Neuronal stem cell (in vitro differentiated cells): Measurements from ENCODE around the gene TMEM202.

ENCODE experiments used
- DNase-seq: peaks from one replicate; pipeline ENCODE4 v3.0.0-alpha.2; 2013; ENCODE audit warnings: low spot score
- H2AFZ ChIP-seq: one replicate; pipeline ENCODE4 v1.6.1; 2013; ENCODE audit warnings: mild to moderate bottlenecking, low read length, inconsistent platforms
- H2AK5ac ChIP-seq: 2 replicates; pipeline ENCODE4 v1.6.1; 2013; ENCODE audit warnings: low read depth, mild to moderate bottlenecking, inconsistent platforms, low read length, moderate library complexity, mixed read lengths
- H2BK120ac ChIP-seq: 2 replicates; pipeline ENCODE4 v1.6.1; 2013; ENCODE audit warnings: low read depth, mild to moderate bottlenecking, inconsistent platforms, low read length, moderate library complexity, mixed read lengths
- H2BK12ac ChIP-seq: one replicate; pipeline ENCODE4 v1.6.1; 2013; ENCODE audit warnings: low read length, inconsistent platforms
- H2BK15ac ChIP-seq: 2 replicates; pipeline ENCODE4 v1.6.1; 2013; ENCODE audit warnings: mild to moderate bottlenecking, low read length, inconsistent platforms, mixed read lengths
- H2BK5ac ChIP-seq: one replicate; pipeline ENCODE4 v1.6.1; 2013; ENCODE audit warnings: inconsistent platforms, mild to moderate bottlenecking, low read length, moderate library complexity
- H3K14ac ChIP-seq: one replicate; pipeline ENCODE4 v1.6.1; 2013; ENCODE audit warnings: low read length, inconsistent platforms
- H3K18ac ChIP-seq: 2 replicates; pipeline ENCODE4 v1.6.1; 2013; ENCODE audit warnings: low read length, inconsistent platforms
- H3K23ac ChIP-seq: 2 replicates; pipeline ENCODE4 v1.6.1; 2013; ENCODE audit warnings: low read depth, mild to moderate bottlenecking, mixed read lengths, low read length, inconsistent platforms; ENCODE audit not compliant: poor library complexity
- H3K27ac ChIP-seq: replicated peaks from 3 replicates; pipeline ENCODE4 v1.5.1; 2013; ENCODE audit warnings: low read length, inconsistent platforms
- H3K27me3 ChIP-seq, 3 experiments: 2 replicates each; pipeline ENCODE4 v1.6.1; 2013; ENCODE audit warnings: low read length in 3 of 3, mild to moderate bottlenecking in 2 of 3, inconsistent platforms in 1 of 3, low read depth in 1 of 3, mixed read lengths in 1 of 3, moderate library complexity in 1 of 3; ENCODE audit not compliant: control insufficient read depth in 3 of 3, insufficient read depth in 3 of 3
- H3K36me3 ChIP-seq, 2 donors: replicated peaks in 1 of 2; 2 replicates each; pipeline ENCODE4 v1.6.1; 2013; ENCODE audit warnings: low read length in 2 of 2; ENCODE audit not compliant: control insufficient read depth in 2 of 2, insufficient read depth in 2 of 2
- H3K4ac ChIP-seq: 2 replicates; pipeline ENCODE4 v1.6.1; 2013; ENCODE audit warnings: inconsistent platforms, mild to moderate bottlenecking, low read length, moderate library complexity
- H3K4me1 ChIP-seq, 2 donors: 1 replicate in 1 of 2; 2 replicates in 1 of 2; pipeline ENCODE4 v1.6.1; 2013; ENCODE audit warnings: low read length in 2 of 2, low read depth in 1 of 2; ENCODE audit not compliant: control insufficient read depth in 2 of 2, insufficient read depth in 1 of 2
- H3K4me2 ChIP-seq: one replicate; pipeline ENCODE4 v1.6.1; 2013; ENCODE audit warnings: mild to moderate bottlenecking, low read length, inconsistent platforms; ENCODE audit not compliant: insufficient read depth, poor library complexity, severe bottlenecking
- H3K4me3 ChIP-seq, 2 donors: 2 replicates each; pipeline ENCODE4 v1.5.1; 2013; ENCODE audit warnings: low read length in 2 of 2, mild to moderate bottlenecking in 2 of 2, inconsistent platforms in 1 of 2, moderate library complexity in 1 of 2
- H3K79me1 ChIP-seq: one replicate; pipeline ENCODE4 v1.6.1; 2013; ENCODE audit warnings: low read depth, mild to moderate bottlenecking, inconsistent platforms, low read length, moderate library complexity
- H3K9ac ChIP-seq: one replicate; pipeline ENCODE4 v1.6.1; 2013; ENCODE audit warnings: mild to moderate bottlenecking, low read depth, low read length, inconsistent platforms; ENCODE audit not compliant: poor library complexity
- H3K9me3 ChIP-seq, 2 donors: replicated peaks in 1 of 2; 2 replicates each; pipeline versions ENCODE3 to v1.6.1; 2013; ENCODE audit warnings: low read length in 2 of 2, mild to moderate bottlenecking in 2 of 2, inconsistent platforms in 1 of 2, low read depth in 1 of 2, mixed read lengths in 1 of 2, moderate library complexity in 1 of 2; ENCODE audit not compliant: control insufficient read depth in 2 of 2, insufficient read depth in 1 of 2
- H4K8ac ChIP-seq: one replicate; pipeline ENCODE4 v1.6.1; 2013; ENCODE audit warnings: low read depth, mild to moderate bottlenecking, inconsistent platforms, low read length, moderate library complexity
- H4K91ac ChIP-seq: one replicate; pipeline ENCODE4 v1.6.1; 2013; ENCODE audit warnings: low read length, low read depth, mild to moderate bottlenecking, inconsistent platforms; ENCODE audit not compliant: poor library complexity
- WGBS, 2 donors: extraction: QIAGEN DNeasy Blood & Tissue Kit; methylation state at CpG; one replicate each; pipeline ENCODE4 v1.1.7; 2013; ENCODE audit warnings: missing lambda C conversion rate in 2 of 2, mixed read lengths in 1 of 2; ENCODE audit not compliant: insufficient read length in 2 of 2, insufficient replicate concordance in 1 of 2; ENCODE audit errors: extremely low coverage in 2 of 2; 5-methylcytosine and 5-hydroxymethylcytosine counted together

TMEM202 gene

GRCh38 chr15:72421484-72421883 is 23.4 kb downstream of the TMEM202 start:
- Histone ChIP-seq H3K4ac (no peak overlapping the region), H3K4me2 (no peak overlapping the region), H3K27ac (no peak overlapping the region), H2BK120ac (no peak overlapping the region), H3K4me1 (no peaks in the 10 kb centered on the region), H3K4me3 (no peak overlapping the region), H4K91ac (no peak overlapping the region), H2BK5ac (no peak overlapping the region), H3K23ac (no peak overlapping the region), H3K9ac (no peak overlapping the region), H2BK15ac (no peak overlapping the region), H4K8ac (no peak overlapping the region), H3K79me1 (no peaks in the 10 kb centered on the region), H3K36me3 (no peaks in the 10 kb centered on the region), H3K18ac (no peak overlapping the region), H3K27me3 (peaks cover 0 to 3% (median 0%) of the 10 kb centered on the region in 3 experiments), H2AFZ (no peak overlapping the region), H2AK5ac (no peak overlapping the region), H3K14ac (no peak overlapping the region), H2BK12ac (no peak overlapping the region), H3K9me3 (peaks cover 0 to 1% of the 10 kb centered on the region in 2 donors)
- no peak for DNase-seq
- no CpG with 5 or more reads among the region's 1 CpG for WGBS, 2 donors

GRCh38 chr15:72423256-72423655 is 25.2 kb downstream of the TMEM202 start:
- Histone ChIP-seq H3K14ac (no peak overlapping the region), H3K4ac (no peak overlapping the region), H3K9me3 (peaks cover 0 to 2% of the 10 kb centered on the region in 2 donors), H2BK15ac (no peak overlapping the region), H3K4me3 (no peak overlapping the region), H4K8ac (no peak overlapping the region), H2BK12ac (no peak overlapping the region), H2BK120ac (no peak overlapping the region), H2BK5ac (no peak overlapping the region), H3K18ac (no peak overlapping the region), H3K4me1 (no peaks in the 10 kb centered on the region), H2AFZ (no peak overlapping the region), H3K9ac (no peak overlapping the region), H3K27ac (no peak overlapping the region), H3K79me1 (no peaks in the 10 kb centered on the region), H3K4me2 (no peak overlapping the region), H3K23ac (no peak overlapping the region), H4K91ac (no peak overlapping the region), H2AK5ac (no peak overlapping the region), H3K36me3 (no peaks in the 10 kb centered on the region), H3K27me3 (peaks cover 0 to 3% (median 0%) of the 10 kb centered on the region in 3 experiments)
- DNase-seq = no peak
- WGBS, 2 donors = no CpG with 5 or more reads among the region's 2 CpGs

GRCh38 chr15:72426753-72427152 is 28.6 kb downstream of the TMEM202 start:
- H3K9ac ChIP-seq = no peak overlapping the region
- DNase-seq = no peak
- H2BK12ac ChIP-seq = no peak overlapping the region
- H2AK5ac ChIP-seq = no peak overlapping the region
- no peak overlapping the region for H2AFZ ChIP-seq
- no peak overlapping the region for H3K14ac ChIP-seq
- H3K4me3 ChIP-seq = no peak overlapping the region
- H3K9me3 ChIP-seq = peaks cover 0 to 2% of the 10 kb centered on the region in 2 donors
- no peak overlapping the region for H3K23ac ChIP-seq
- no peak overlapping the region for H2BK15ac ChIP-seq
- H4K91ac ChIP-seq = no peak overlapping the region
- no peak overlapping the region for H2BK5ac ChIP-seq
- peaks cover 0 to 3% (median 0%) of the 10 kb centered on the region in 3 experiments for H3K27me3 ChIP-seq
- no peaks in the 10 kb centered on the region for H3K36me3 ChIP-seq
- no peaks in the 10 kb centered on the region for H3K79me1 ChIP-seq
- H3K4ac ChIP-seq = no peak overlapping the region
- no peak overlapping the region for H3K18ac ChIP-seq
- H3K4me2 ChIP-seq = no peak overlapping the region
- no peak overlapping the region for H3K27ac ChIP-seq
- no peaks in the 10 kb centered on the region for H3K4me1 ChIP-seq
- H2BK120ac ChIP-seq = no peak overlapping the region
- no peak overlapping the region for H4K8ac ChIP-seq

- no peak overlapping the region for H3K9ac ChIP-seq
- no peak overlapping the region for H3K4ac ChIP-seq
- no peak overlapping the region for H3K18ac ChIP-seq
- no peak for DNase-seq
- no peak overlapping the region for H2BK12ac ChIP-seq
- H3K36me3 ChIP-seq = no peaks in the 10 kb centered on the region
- H3K27ac ChIP-seq = no peak overlapping the region
- H2AK5ac ChIP-seq = no peak overlapping the region
- no peak overlapping the region for H2BK15ac ChIP-seq
- no peak overlapping the region for H3K4me3 ChIP-seq
- H4K8ac ChIP-seq = no peak overlapping the region
- peaks cover 0 to 12% (median 0%) of the 10 kb centered on the region in 3 experiments for H3K27me3 ChIP-seq
- H2BK120ac ChIP-seq = no peak overlapping the region
- peaks cover 1 to 6% of the 10 kb centered on the region in 2 donors for H3K9me3 ChIP-seq
- no peaks in the 10 kb centered on the region for H3K4me1 ChIP-seq
- no CpG with 5 or more reads among the region's 1 CpG for WGBS, 2 donors
- no peak overlapping the region for H3K4me2 ChIP-seq
- no peak overlapping the region for H2BK5ac ChIP-seq
- H2AFZ ChIP-seq = no peak overlapping the region
- H4K91ac ChIP-seq = no peak overlapping the region
- no peaks in the 10 kb centered on the region for H3K79me1 ChIP-seq
- H3K14ac ChIP-seq = no peak overlapping the region
- no peak overlapping the region for H3K23ac ChIP-seq
Observed at GRCh38 chr15:72437650-72438316, 39.7 kb downstream of the TMEM202 start.
